IMR-90 (cell line): Measurements from ENCODE around the gene COPB1. TPM values are rescaled to one million over a fixed set of nuclear protein-coding genes. Genes with fewer than 3 reads are reported as not detected.

Source experiments
- ATAC-seq: fragments of 200-7000 bp; cut with Tn5 transposase; 2 replicates; pipeline ENCODE4 v1.9.1; 2020; ENCODE audit warnings: low read depth, mild to moderate bottlenecking, moderate library complexity
- BruUV-seq: library from RNA; stranded (reverse); fragments of 400-500 nt; replicated peaks from 2 replicates; lab custom pipeline; 2021; lab: Mats Ljungman, UMichigan
- CTCF ChIA-PET: fragments of 300-600 bp; formaldehyde crosslinking; extraction: SDS; loops from one replicate; lab custom pipeline; 2021; ENCODE audit warnings: antibody characterized with exemption; lab: Yijun Ruan, JAX
- POLR2A ChIA-PET: fragments of 300-600 bp; sonication (Branson Sonifier 250); formaldehyde crosslinking; loops from one replicate; lab custom pipeline; 2022; ENCODE audit warnings: antibody characterized with exemption; ENCODE audit not compliant: unreplicated experiment; lab: Charles Lee
- DNase-seq: peaks from one replicate; pipeline ENCODE4 v3.0.0; 2013
- H2AFZ ChIP-seq: replicated peaks from 2 replicates; pipeline ENCODE3; 2013; ENCODE audit warnings: low read length, mild to moderate bottlenecking; ENCODE audit not compliant: poor library complexity
- H2AK5ac ChIP-seq: 2 replicates; pipeline ENCODE4 v1.6.1; 2013; ENCODE audit warnings: low read depth, low read length, inconsistent platforms
- H2AK9ac ChIP-seq: replicated peaks from 2 replicates; pipeline ENCODE3; 2013; ENCODE audit warnings: mild to moderate bottlenecking, low read depth, low read length, moderate library complexity; ENCODE audit not compliant: poor library complexity
- H2BK120ac ChIP-seq: 2 replicates; pipeline ENCODE4 v1.6.1; 2013; ENCODE audit warnings: low read depth, low read length, inconsistent platforms
- H2BK15ac ChIP-seq: 3 replicates; pipeline ENCODE4 v1.6.1; 2013; ENCODE audit warnings: low read depth, low read length, inconsistent platforms
- H2BK20ac ChIP-seq: 2 replicates; pipeline ENCODE4 v1.6.1; 2013; ENCODE audit warnings: low read depth, mild to moderate bottlenecking, inconsistent platforms, low read length, moderate library complexity
- H2BK5ac ChIP-seq: 2 replicates; pipeline ENCODE4 v1.6.1; 2013; ENCODE audit warnings: mild to moderate bottlenecking, low read depth, low read length, inconsistent platforms; ENCODE audit not compliant: poor library complexity, severe bottlenecking
- H3K14ac ChIP-seq: replicated peaks from 2 replicates; pipeline ENCODE4 v1.6.1; 2013; ENCODE audit warnings: low read depth, low read length, inconsistent platforms
- H3K18ac ChIP-seq: 2 replicates; pipeline ENCODE4 v1.6.1; 2013; ENCODE audit warnings: low read depth, low read length, control low read depth
- H3K23ac ChIP-seq: 2 replicates; pipeline ENCODE4 v1.6.1; 2013; ENCODE audit warnings: low read depth, low read length, inconsistent platforms
- H3K27ac ChIP-seq: 2 replicates; pipeline ENCODE4 v1.5.1; 2013; ENCODE audit warnings: mild to moderate bottlenecking, control low read depth, low read length; ENCODE audit not compliant: insufficient read depth
- H3K27me3 ChIP-seq: 2 replicates; pipeline ENCODE4 v1.6.1; 2013; ENCODE audit warnings: low read length; ENCODE audit not compliant: control insufficient read depth, insufficient read depth
- H3K36me3 ChIP-seq: 2 replicates; pipeline ENCODE4 v1.6.1; 2013; ENCODE audit warnings: low read length, mixed read lengths; ENCODE audit not compliant: control insufficient read depth, insufficient read depth
- H3K4ac ChIP-seq: 2 replicates; pipeline ENCODE4 v1.6.1; 2013; ENCODE audit warnings: low read depth, low read length, inconsistent platforms
- H3K4me1 ChIP-seq: 2 replicates; pipeline ENCODE4 v1.6.1; 2013; ENCODE audit warnings: low read length, mixed read lengths; ENCODE audit not compliant: control insufficient read depth, insufficient read depth
- H3K4me2 ChIP-seq: 2 replicates; pipeline ENCODE4 v1.6.1; 2013; ENCODE audit warnings: low read depth, mild to moderate bottlenecking, control low read depth, low read length, moderate library complexity
- H3K4me3 ChIP-seq: 2 replicates; pipeline ENCODE4 v1.5.1; 2013; ENCODE audit warnings: low read depth, mild to moderate bottlenecking, control low read depth, low read length, moderate library complexity; ENCODE audit not compliant: insufficient read depth
- H3K56ac ChIP-seq: 2 replicates; pipeline ENCODE4 v1.6.1; 2013; ENCODE audit warnings: low read length, inconsistent platforms; ENCODE audit not compliant: insufficient read depth; ENCODE audit errors: extremely low read depth
- H3K79me1 ChIP-seq, 2 experiments: 2 replicates each; pipeline ENCODE4 v1.6.1; 2013; ENCODE audit warnings: low read length in 2 of 2, inconsistent platforms in 1 of 2, low read depth in 1 of 2
- H3K9ac ChIP-seq: 2 replicates; pipeline ENCODE4 v1.6.1; 2013; ENCODE audit warnings: low read depth, low read length, control low read depth
- H3K9me1 ChIP-seq: 2 replicates; pipeline ENCODE4 v1.6.1; 2013; ENCODE audit warnings: low read length, inconsistent platforms; ENCODE audit not compliant: insufficient read depth
- H3K9me3 ChIP-seq: 2 replicates; pipeline ENCODE4 v1.6.1; 2013; ENCODE audit warnings: low read length; ENCODE audit not compliant: control insufficient read depth, insufficient read depth
- H4K20me1 ChIP-seq: 2 replicates; pipeline ENCODE4 v1.6.1; 2013; ENCODE audit warnings: low read length, inconsistent platforms; ENCODE audit not compliant: insufficient read depth
- H4K5ac ChIP-seq: 2 replicates; pipeline ENCODE4 v1.6.1; 2013; ENCODE audit warnings: mild to moderate bottlenecking, low read depth, low read length, control low read depth
- H4K8ac ChIP-seq, 2 experiments: 2 replicates each; pipeline ENCODE4 v1.6.1; 2013; ENCODE audit warnings: low read depth in 2 of 2, low read length in 2 of 2, control low read depth in 1 of 2, inconsistent platforms in 1 of 2
- H4K91ac ChIP-seq: 2 replicates; pipeline ENCODE4 v1.6.1; 2013; ENCODE audit warnings: low read depth, low read length, inconsistent platforms; ENCODE audit not compliant: insufficient read depth
- BHLHE40 ChIP-seq: fragments of 150-350 bp; IDR thresholded peaks from 2 replicates; pipeline ENCODE4 v1.6.1; 2016; ENCODE audit warnings: mild to moderate bottlenecking, low read depth, low read length
- CEBPB ChIP-seq: IDR thresholded peaks from 2 replicates; pipeline ENCODE4 v1.6.1; 2012; ENCODE audit warnings: low read depth, low read length, improper control_type of control experiment
- CHD1 ChIP-seq: IDR thresholded peaks from 2 replicates; pipeline ENCODE4 v1.6.1; 2012; ENCODE audit warnings: low read depth, low read length, improper control_type of control experiment
- FOS ChIP-seq: fragments of 150-350 bp; IDR thresholded peaks from 2 replicates; pipeline ENCODE4 v1.6.1; 2016; ENCODE audit warnings: low read depth, low read length
- MAFK ChIP-seq: IDR thresholded peaks from 2 replicates; pipeline ENCODE4 v1.6.1; 2012; ENCODE audit warnings: low read depth, low read length, improper control_type of control experiment
- MAZ ChIP-seq: IDR thresholded peaks from 2 replicates; pipeline ENCODE4 v1.6.1; 2012; ENCODE audit warnings: low read depth, mild to moderate bottlenecking, low read length, improper control_type of control experiment, moderate library complexity, borderline replicate concordance
- MXI1 ChIP-seq: IDR thresholded peaks from 2 replicates; pipeline ENCODE4 v1.6.1; 2012; ENCODE audit warnings: low read depth, mild to moderate bottlenecking, low read length, moderate library complexity, borderline replicate concordance
- NFE2L2 ChIP-seq: fragments of 150-350 bp; IDR thresholded peaks from 2 replicates; pipeline ENCODE4 v1.6.1; 2016; ENCODE audit warnings: low read depth, mild to moderate bottlenecking, low read length
- RAD21 ChIP-seq: IDR thresholded peaks from 2 replicates; pipeline ENCODE4 v1.6.1; 2012; ENCODE audit warnings: low read length, improper control_type of control experiment
- SMC3 ChIP-seq: fragments of 150-350 bp; IDR thresholded peaks from 2 replicates; pipeline ENCODE4 v1.6.1; 2016; ENCODE audit warnings: low read depth, mild to moderate bottlenecking, antibody characterized with exemption, low read length, moderate library complexity
- USF2 ChIP-seq: fragments of 150-350 bp; IDR thresholded peaks from 2 replicates; pipeline ENCODE4 v1.6.1; 2017; ENCODE audit warnings: mild to moderate bottlenecking, antibody characterized with exemption, low read length, low read depth
- WGBS, 2 experiments: methylation state at CpG; one replicate each; pipeline versions ENCODE4 v1.1.5 to v1.1.7; 2013; ENCODE audit warnings: missing lambda C conversion rate in 2 of 2; ENCODE audit not compliant: insufficient read length in 1 of 2; ENCODE audit errors: extremely low coverage in 2 of 2; 5-methylcytosine and 5-hydroxymethylcytosine counted together
- dilution Hi-C: fragments of 300-500 bp; cut with HindIII; formaldehyde crosslinking; loops from one replicate; pipeline ENCODE4 v1.14.3; 2018; ENCODE audit warnings: low sequenced_read_pairs; ENCODE audit not compliant: unreplicated experiment
- in situ Hi-C: fragments of 300-500 bp; cut with MboI; formaldehyde crosslinking; loops from 3 replicates; pipeline ENCODE4 v1.14.3; 2019; ENCODE audit warnings: low sequenced_read_pairs, inconsistent platforms, mixed read lengths
- intact Hi-C: fragments of 100-400 bp; cut with micrococcal nuclease; formaldehyde crosslinking; loops from 2 replicates; pipeline ENCODE4 v1.10.0; 2022
- polyA plus RNA-seq, 3 experiments: library from polyadenylated mRNA; depleted of rRNA; stranded (reverse); fragments of >200 nt; gene quantifications; 2 replicates each; pipeline ENCODE4 v1.2.3, GENCODE V29; 2012; ENCODE audit warnings: low replicate concordance in 1 of 3
- total RNA-seq: library from RNA; depleted of rRNA; stranded (reverse); fragments of >200 nt; gene quantifications from 2 replicates; pipeline ENCODE4 v1.2.3, GENCODE V29; 2012

The COPB1 gene
- total and polyA plus RNA-seq, 2 of the 4 experiments (the other 2 are of a cell fraction): 136 to 341 TPM

- H2BK120ac ChIP-seq: no peak overlapping the region
- H3K4me3 ChIP-seq: no peak overlapping the region
- peaks cover 2% of the 10 kb centered on the region for H3K27me3 ChIP-seq
- no peaks in the 10 kb centered on the region for H3K4me1 ChIP-seq
- no peaks in the 10 kb centered on the region for H3K9me3 ChIP-seq
- in situ Hi-C loops: no loop called here
- H3K4me2 ChIP-seq: no peak overlapping the region
- H3K9ac ChIP-seq: no peak overlapping the region
- ATAC-seq: no peak
- no peak overlapping the region for H2AK9ac ChIP-seq
- no peak overlapping the region for H3K14ac ChIP-seq
- no peak overlapping the region for H3K18ac ChIP-seq
- dilution Hi-C loops: no loop called here
- ChIA-PET CTCF (no interaction called here), POLR2A (no interaction called here)
- no TSS peak for BruUV-seq
- H2BK5ac ChIP-seq: no peak overlapping the region
- H2AK5ac ChIP-seq: no peak overlapping the region
- H3K9me1 ChIP-seq: no peaks in the 10 kb centered on the region
- H2AFZ ChIP-seq: no peak overlapping the region
- H3K4ac ChIP-seq: no peak overlapping the region
- no CpG with 5 or more reads among the region's 1 CpG for whole genome bisulfite sequencing, 2 experiments
- H3K23ac ChIP-seq: no peak overlapping the region
- no peak overlapping the region for H4K8ac ChIP-seq
- no peaks in the 10 kb centered on the region for H4K20me1 ChIP-seq
- no peak overlapping the region for H3K27ac ChIP-seq
- H3K79me1 ChIP-seq: no peaks in the 10 kb centered on the region
- H2BK15ac ChIP-seq: no peak overlapping the region
- intact Hi-C loops: loop anchor here (5.0 kb wide), 1 partner anchor 99 kb away; the partner anchor contains the start of gene PDE3B
- no peak overlapping the region for H4K91ac ChIP-seq
- H4K5ac ChIP-seq: no peak overlapping the region
- no peaks in the 10 kb centered on the region for H3K36me3 ChIP-seq
- no peak for DNase-seq
- H2BK20ac ChIP-seq: no peak overlapping the region
- no peak for TF ChIP-seq FOS
- TF ChIP-seq MXI1: no peak
- no peak for TF ChIP-seq MAZ
- TF ChIP-seq CHD1: no peak
- no peak for TF ChIP-seq USF2
- TF ChIP-seq SMC3: no peak
- TF ChIP-seq BHLHE40: no peak
- no peak for TF ChIP-seq RAD21
- no peak for TF ChIP-seq MAFK
- TF ChIP-seq CEBPB: no peak
- no peak for TF ChIP-seq NFE2L2
- no peak overlapping the region for H3K56ac ChIP-seq
Observed at GRCh38 chr11:14543260-14543659, 43.6 kb upstream of the COPB1 start.
